Fibroblast of skin of left quadriceps (primary cell): ENCODE measurements around the gene IKBKE.
A peak's percentile ranks its signal among the peaks of the same experiment; 100 is the strongest.

Source experiments
- DNase-seq, 2 experiments: peaks; one replicate each; pipeline ENCODE4 v3.0.0-alpha.2; 2013; ENCODE audit warnings: low read depth in 2 of 2

Gene IKBKE

GRCh38 chr1:206540044-206540780 is 69.9 kb downstream of the IKBKE start:
- no peak for DNase-seq

GRCh38 chr1:206541236-206541833 is 71.1 kb downstream of the IKBKE start:
- no peak for DNase-seq

DNA sequence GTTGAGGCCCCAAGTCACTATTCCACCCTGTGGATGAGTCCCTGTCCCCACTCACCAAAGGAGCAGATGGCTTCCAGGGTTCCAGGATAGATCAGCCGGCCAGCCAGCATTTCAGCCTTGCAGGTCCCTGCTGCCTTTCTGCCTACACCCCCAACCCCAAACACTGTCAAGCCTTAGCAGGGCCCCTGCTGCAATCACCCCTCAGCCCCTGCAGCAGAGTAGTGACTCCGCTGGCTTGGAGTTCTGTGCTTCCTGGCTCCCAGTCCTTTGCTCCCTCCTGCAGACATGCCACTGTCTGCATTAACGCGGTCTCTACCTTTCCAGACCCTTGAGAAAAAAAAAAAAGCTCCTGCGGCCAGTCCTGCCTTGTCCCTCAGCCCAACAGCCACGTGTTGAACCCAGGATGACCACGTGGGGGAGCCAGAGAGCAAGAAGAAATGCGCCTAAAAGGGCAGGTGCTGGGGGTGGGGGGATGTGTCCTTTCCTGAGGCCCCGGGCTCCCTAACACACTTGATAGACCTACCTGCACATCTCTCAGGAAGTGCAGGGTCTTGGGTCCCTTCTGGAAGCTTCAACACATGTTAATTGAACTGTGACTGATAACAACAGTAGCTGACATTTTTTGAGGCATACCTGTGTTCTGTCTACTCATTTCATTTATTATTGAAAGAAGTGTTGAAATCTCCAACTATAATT is 74.4 kb downstream of the IKBKE start:
- peak in 1 of 2 experiments; percentile 21 for DNase-seq

GRCh38 chr1:206545351-206545750 is 75.1 kb downstream of the IKBKE start:
- DNase-seq, result no peak
